Astrocyte of the cerebellum (primary cell): Measurements from ENCODE around the gene STAT4.

Source experiments
- DNase-seq: peaks from one replicate; pipeline ENCODE4 v3.0.0-alpha.2; 2011; ENCODE audit warnings: low read depth
- H3K4me3 ChIP-seq: 2 replicates; pipeline ENCODE4 v1.5.1; 2011; ENCODE audit warnings: mild to moderate bottlenecking, low read depth, low read length, moderate library complexity
- CTCF ChIP-seq: IDR thresholded peaks from 2 replicates; pipeline ENCODE4 v1.5.1; 2012; ENCODE audit warnings: low read length, low read depth, moderate library complexity, mild to moderate bottlenecking; ENCODE audit errors: missing control alignments
- in situ Hi-C: cut with HindIII; loops from 2 replicates; pipeline ENCODE4 v1.10.0; 2017; ENCODE audit warnings: low sequenced_read_pairs

STAT4 gene, protein sequence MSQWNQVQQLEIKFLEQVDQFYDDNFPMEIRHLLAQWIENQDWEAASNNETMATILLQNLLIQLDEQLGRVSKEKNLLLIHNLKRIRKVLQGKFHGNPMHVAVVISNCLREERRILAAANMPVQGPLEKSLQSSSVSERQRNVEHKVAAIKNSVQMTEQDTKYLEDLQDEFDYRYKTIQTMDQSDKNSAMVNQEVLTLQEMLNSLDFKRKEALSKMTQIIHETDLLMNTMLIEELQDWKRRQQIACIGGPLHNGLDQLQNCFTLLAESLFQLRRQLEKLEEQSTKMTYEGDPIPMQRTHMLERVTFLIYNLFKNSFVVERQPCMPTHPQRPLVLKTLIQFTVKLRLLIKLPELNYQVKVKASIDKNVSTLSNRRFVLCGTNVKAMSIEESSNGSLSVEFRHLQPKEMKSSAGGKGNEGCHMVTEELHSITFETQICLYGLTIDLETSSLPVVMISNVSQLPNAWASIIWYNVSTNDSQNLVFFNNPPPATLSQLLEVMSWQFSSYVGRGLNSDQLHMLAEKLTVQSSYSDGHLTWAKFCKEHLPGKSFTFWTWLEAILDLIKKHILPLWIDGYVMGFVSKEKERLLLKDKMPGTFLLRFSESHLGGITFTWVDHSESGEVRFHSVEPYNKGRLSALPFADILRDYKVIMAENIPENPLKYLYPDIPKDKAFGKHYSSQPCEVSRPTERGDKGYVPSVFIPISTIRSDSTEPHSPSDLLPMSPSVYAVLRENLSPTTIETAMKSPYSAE

DNA sequence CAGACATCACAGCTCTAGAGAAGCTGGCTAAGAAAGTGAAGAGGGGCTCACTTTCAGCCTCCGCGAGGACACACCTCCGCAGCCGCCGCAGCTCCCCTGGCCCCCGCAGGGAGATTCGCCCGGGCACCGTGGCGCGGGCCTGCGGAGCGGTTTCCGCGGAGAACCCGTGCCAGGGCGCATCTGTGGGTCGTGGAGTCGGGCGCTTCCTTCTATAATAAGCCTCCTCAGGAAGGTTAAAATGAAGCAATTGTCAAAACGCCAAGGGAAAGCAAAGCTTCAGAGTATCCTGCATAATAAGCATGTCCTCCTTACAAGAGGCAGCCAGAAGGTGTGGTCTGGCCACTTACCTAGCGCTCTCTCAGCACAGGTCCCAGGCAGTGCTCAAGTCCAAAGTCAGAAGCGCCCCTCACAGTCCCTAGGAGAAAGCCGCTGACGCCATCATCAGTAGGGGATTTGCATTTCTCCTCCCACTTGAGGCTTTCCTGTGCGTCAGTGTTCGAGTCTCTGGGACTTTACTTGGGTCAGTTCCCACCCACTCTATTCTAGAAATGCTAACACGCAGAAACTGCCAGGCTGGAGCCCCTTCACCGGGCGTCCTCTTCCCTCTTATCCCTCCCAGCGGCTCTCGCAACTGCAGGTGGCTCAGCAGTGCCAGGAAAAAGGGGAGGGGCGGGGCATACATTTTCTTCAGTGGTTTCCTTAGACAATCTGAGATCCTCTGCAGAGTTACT is at the start of gene STAT4:
Gene STAT4, minus strand, starts transcription at position 395 of the 731 bp plus-strand sequence. CDS start 2,791 bp downstream, outside the sequence.
- TF ChIP-seq CTCF, result no peak
- in situ Hi-C loops, result loop anchor here (25.0 kb wide), 1 partner anchor 362 kb away; no protein-coding TSS in a partner anchor
- DNase-seq, result peak; percentile 26
- peak within 1 kb of the TSS; percentile 49 for H3K4me3 ChIP-seq

GRCh38 chr2:191199929-191200512 is 49.2 kb upstream of the STAT4 start:
- DNase-seq, result no peak
- in situ Hi-C loops, result no loop called here
- no peak for TF ChIP-seq CTCF
- H3K4me3 ChIP-seq, result no peak overlapping the region

GRCh38 chr2:191198271-191198670 is 47.5 kb upstream of the STAT4 start:
- H3K4me3 ChIP-seq, result no peak overlapping the region
- in situ Hi-C loops, result no loop called here
- no peak for DNase-seq
- no peak for TF ChIP-seq CTCF

DNA sequence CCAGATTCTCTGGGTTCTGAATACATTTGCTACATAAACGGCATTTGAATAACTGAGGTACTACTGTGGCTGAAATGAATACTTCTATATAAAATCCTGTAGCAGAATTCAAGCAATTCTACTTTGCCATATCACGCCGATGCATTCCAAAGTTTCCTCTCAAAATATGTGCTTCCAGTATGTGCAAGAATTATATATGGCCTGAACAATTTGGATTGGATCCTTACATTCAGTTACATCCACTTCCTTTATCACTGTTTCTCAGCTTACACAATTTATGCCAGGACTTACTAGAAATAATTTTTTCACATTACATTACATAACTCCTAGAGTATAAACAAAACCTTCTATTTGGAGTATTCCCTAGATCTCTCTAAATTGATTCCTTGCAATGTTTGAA is 46.3 kb upstream of the STAT4 start:
- no peak overlapping the region for H3K4me3 ChIP-seq
- DNase-seq, result no peak
- in situ Hi-C loops, result no loop called here
- no peak for TF ChIP-seq CTCF

DNA sequence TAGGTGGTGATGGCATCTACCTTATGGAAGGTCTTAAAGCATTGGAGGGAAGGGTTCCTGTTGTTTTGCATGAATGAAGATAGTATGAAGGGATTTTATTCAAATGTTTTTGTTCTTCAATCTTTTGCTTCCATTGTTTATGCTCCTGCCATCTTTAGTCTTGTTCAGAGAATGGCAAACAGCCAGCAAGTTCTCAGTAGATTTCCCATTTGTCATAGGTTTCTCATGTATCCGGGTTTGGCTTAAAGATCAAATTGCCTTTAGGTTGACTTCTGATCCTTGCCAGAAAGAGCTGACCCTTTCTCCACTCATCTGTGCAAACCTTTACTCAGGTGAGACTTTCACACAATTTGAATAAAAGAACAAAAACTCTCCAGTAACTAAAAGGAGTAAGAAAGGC is 44.2 kb upstream of the STAT4 start:
- TF ChIP-seq CTCF, result no peak
- DNase-seq, result no peak
- no peak overlapping the region for H3K4me3 ChIP-seq
- in situ Hi-C loops, result no loop called here
